ENCODE results near the gene NXPE3. TPM values are rescaled to one million over a fixed set of nuclear protein-coding genes. Genes with fewer than 3 reads are reported as not detected.

The NXPE3 gene
- total and polyA plus RNA-seq, 9 of the 15 experiments (the other 6 are each of a cell fraction or from before 2014, with no cell fraction given), result 0.25 to 2.5 (median 0.95) TPM

GRCh38 chr3:101801174-101801573 lies 22.2 kb downstream of the NXPE3 start:
- in situ Hi-C loops (cut with MboI), result loop anchor here (25.0 kb wide), 1 partner anchor 736 kb away; no protein-coding TSS in a partner anchor
- H3K4me1 ChIP-seq (replicated peaks in 1 of 2; ENCODE audit: control insufficient read depth in 2 of 2, insufficient read depth in 2 of 2, low read length in 2 of 2), result no peaks in the 10 kb centered on the region
- ATAC-seq (no peak), DNase-seq (ENCODE audit: extremely low read depth in 1 of 4, low spot score in 3 of 4) (no peak), FAIRE-seq (no peak)
- WGBS (ENCODE audit: insufficient coverage, low coverage, missing lambda C conversion rate), result 43% methylated on average over 3 of the region's 4 CpGs
- BruUV-seq (replicated peaks), result no TSS peak
- no peaks in the 10 kb centered on the region for H3K27me3 ChIP-seq (ENCODE audit: control insufficient read depth in 2 of 2, insufficient read depth in 2 of 2, low read length in 2 of 2)
- H3K9ac ChIP-seq (ENCODE audit: insufficient read depth in 1 of 2, low read depth in 2 of 2, low read length in 2 of 2), result no peak overlapping the region
- no peak overlapping the region for H3K27ac ChIP-seq (ENCODE audit: extremely low read depth, low read depth, low read length)
- ChIA-PET POLR2A (interaction anchor here (0.9 kb wide), 1 partner anchor 27 kb away, joined by 4 read pairs; no protein-coding TSS in a partner anchor), CTCF (ENCODE audit: low intra/inter-chr PET ratio) (no interaction called here)
- TF ChIP-seq ZC3H11A (IDR thresholded peaks at IDR 0.05; ENCODE audit: low read depth, low read length) (no peak), ZNF551 (CRISPR knock-in tag; IDR thresholded peaks at IDR 0.05) (no peak), GABPA (tag; conservative IDR thresholded peaks at IDR 0.05; ENCODE audit: low read depth) (no peak), MAFF (IDR thresholded peaks at IDR 0.05; ENCODE audit: low read length) (no peak), ZNF518B (CRISPR knock-in tag; IDR thresholded peaks at IDR 0.05) (no peak), SETDB1 (IDR thresholded peaks at IDR 0.05; ENCODE audit: low read length) (no peak), ESRRA (IDR thresholded peaks at IDR 0.05; ENCODE audit: borderline replicate concordance, low read depth) (no peak), NEUROD1 (IDR thresholded peaks at IDR 0.05; ENCODE audit: borderline replicate concordance, low read depth, low read length, partially characterized antibody) (no peak), STAT5A (IDR thresholded peaks at IDR 0.05; ENCODE audit: borderline replicate concordance, low read length) (no peak), FOSL1 (tag; conservative IDR thresholded peaks at IDR 0.05) (no peak)
- no peaks in the 10 kb centered on the region for H3K9me3 ChIP-seq (replicated peaks; ENCODE audit: control insufficient read depth, insufficient read depth, low read depth, low read length)
- no peaks in the 10 kb centered on the region for H4K20me1 ChIP-seq (replicated peaks; ENCODE audit: control insufficient read depth, insufficient read depth, low read length)
- no peaks in the 10 kb centered on the region for H3K79me2 ChIP-seq (ENCODE audit: control insufficient read depth, insufficient read depth, low read length)
- no peak overlapping the region for H3K4me3 ChIP-seq
- intact Hi-C loops (cut with micrococcal nuclease), result no loop called here
- H3K36me3 ChIP-seq (ENCODE audit: control insufficient read depth, insufficient read depth, low read length), result no peaks in the 10 kb centered on the region
- no peaks in the 10 kb centered on the region for H3K9me1 ChIP-seq (ENCODE audit: control insufficient read depth, insufficient read depth, low read length)
- H3K4me2 ChIP-seq (ENCODE audit: insufficient read depth, low read length), result no peak overlapping the region
- H2AFZ ChIP-seq (ENCODE audit: low read depth, low read length), result no peak overlapping the region

Measured in K562 (cell line).